ENCODE data around the gene MRAS.
"Not testable (repeated sequence)": the region's sequence is repeated elsewhere in the genome, so short reads cannot be mapped to it uniquely, and the experiment has no call there.

Gene MRAS

DNA sequence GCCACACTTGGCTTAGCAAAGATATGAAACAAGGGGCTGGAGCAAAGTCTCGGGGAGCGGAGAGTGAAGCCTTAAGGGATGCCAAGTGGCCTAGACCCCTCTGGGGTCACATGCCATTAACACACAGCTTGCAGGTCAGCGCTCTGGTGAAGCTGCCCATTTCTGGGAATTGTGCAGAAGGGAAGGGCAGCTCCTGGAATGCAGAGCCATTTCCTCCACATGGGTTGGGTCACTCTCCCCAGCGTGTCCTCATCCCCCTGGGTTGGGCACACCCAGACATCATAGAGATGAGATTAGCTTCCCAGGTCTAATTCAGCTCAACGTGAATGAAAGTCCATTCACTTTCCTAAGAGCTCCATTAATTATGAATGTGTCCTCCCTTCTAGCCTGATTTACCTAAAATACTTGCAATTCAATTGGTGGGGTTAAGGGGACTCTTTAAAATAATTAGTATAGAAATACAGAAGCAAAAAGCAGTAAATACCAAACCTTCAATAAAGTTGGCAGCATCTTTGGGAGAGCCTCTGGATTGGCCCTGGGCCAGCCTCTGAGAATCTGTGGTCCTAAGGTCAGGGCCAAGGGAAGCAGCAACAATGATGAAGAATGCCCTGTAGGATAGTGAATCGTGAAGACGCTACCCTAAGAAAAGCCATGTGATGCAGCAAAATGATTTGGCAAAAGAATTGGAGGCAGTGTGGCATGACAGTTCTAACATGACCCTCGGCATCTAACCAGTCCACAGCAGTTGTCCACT is 17.8 kb downstream of the MRAS start:
- DNase-seq, result no peak

GRCh38 chr3:138367326-138367850 is 19.0 kb downstream of the MRAS start:
- no peak for DNase-seq

GRCh38 chr3:138367911-138368310 is 19.5 kb downstream of the MRAS start:
- peak in 51 of 56 donors; percentile 19 to 92 (median 69) for DNase-seq

- peak in 30 of 56 donors; percentile 16 to 79 (median 46) for DNase-seq
These were observed 20.9 kb downstream of the MRAS start for GRCh38 chr3:138369151-138369900.

DNA sequence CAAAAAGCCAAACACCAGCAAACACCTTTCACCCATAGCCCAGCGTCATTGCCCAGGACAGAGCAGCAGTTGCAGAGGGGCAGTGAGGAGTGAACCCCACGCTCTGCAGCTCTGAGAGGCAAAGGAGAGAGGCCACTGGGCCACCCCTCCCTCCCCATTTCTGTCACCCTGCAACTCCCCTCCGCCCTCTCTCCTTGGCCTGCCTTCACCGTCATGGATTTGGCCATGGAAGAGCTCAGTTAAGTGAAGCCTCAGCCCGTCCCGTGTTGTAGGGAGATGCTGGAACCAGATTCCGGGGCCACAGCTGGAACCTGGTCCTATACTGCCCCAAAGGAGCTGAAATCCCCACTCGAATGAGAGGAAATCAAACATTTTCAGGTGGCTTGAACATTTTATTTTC is 21.9 kb downstream of the MRAS start:
- no peak for DNase-seq

DNA sequence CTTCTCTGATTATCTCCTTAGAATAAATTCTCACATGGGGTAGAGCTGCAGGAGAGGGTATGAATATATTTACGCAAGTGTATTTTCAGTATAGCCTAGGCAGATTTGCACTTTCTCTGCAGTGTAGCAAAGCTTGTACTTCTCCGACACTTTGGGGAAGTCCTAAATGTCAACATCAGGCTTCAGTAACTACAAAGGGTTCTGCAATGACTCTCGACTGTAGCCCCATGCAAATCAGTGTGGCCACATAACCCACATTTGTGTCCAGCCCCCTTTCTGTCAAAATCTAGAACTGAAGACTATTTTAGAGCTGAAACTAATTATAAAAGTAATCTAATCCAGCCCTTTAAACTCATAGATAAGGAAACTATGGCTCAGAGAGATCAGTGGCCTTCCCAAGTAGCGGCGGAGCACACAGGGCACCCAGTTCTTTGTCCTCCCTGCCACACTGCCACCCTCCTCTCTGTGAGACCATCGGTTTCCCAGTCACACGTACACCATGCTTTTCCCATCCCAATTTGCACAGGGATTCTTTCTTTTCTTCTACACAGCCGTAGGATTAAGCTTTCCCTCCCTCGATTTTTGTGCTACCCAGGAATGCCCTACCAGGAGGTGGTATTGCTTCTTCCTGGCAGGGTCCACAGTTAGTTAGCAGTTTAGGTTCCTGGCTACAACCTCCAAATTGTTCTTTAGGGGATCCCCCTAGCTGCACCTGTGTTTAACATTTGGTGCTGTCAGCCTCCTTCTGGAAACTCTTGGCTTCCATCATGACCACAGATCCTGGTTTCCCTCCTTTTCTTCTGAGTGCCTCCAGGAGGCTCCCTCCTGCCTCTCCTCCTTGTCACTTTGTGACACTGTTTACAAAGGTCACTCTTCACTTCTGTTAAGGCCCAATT is 22.9 kb downstream of the MRAS start:
- no peak for DNase-seq

DNA sequence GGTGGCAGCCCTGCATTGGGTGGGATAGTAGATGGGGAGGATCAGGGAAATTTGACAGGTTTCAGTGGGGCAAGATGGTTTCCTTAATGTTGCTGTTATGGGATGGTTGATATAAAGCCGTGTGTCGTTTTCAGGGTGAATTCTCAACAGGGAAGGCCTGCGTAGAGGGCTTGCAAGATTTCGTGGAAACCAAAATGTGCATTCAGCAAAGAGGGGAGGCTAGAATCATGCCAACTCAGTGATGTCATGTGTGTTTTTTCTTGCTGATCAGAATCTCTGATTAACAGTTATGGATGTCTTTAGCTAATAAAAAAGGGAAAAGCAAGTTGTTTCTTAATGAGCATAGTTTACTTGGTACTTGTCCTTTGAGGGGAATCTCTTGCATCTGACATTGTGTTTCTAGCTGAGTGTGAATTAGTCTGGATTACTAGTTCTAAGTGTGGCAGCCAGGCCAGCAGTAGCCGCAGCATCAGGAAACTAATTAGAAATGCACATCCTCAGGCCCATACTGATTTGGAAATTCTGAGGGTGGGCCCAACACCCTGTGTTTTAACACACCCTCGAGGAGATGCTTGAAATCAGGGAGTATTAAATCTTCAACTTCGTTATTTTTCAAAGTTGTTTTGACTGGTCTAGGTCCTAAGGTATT is 24.8 kb downstream of the MRAS start:
- DNase-seq, result no peak

DNA sequence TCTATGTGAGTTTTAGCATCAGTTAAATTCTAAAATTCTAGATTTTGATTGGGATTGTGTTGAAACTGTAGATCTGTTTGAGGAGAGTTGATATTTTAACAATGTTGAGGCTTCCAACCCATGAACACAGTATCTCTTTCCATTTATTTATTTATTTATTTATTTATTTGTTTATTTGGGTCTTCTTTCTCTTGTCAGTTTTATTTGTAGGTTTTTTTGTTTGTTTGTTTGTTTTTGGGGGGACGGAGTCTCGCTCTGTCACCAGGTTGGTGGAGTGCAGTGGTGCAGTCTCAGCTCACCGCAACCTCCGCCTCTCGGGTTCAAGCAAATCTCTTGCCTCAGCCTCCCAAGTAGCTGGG is 25.3 kb downstream of the MRAS start:
- DNase-seq, result no peak

- no peak for DNase-seq
These were observed 26.3 kb downstream of the MRAS start for GRCh38 chr3:138374573-138375134.

DNA sequence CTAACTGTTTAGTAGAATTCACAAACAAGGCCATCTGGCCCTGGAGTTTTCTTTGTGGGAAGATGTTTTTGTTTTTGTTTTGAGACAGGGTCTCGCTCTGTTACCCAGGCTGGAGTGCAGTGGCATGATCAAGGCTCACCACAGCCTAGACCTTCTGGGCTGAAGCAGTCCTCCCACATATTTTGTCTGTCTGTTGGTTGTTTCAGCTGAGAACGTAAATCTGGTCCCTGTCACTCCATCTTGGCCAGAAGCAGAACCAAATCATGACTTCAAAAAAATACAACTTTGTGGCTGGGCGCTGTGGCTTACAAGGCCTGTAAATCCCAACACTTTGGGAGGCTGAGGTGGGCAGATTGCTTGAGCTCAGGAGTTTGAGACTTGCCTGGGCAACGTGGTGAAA is 27.1 kb downstream of the MRAS start:
- DNase-seq, result no peak

DNA sequence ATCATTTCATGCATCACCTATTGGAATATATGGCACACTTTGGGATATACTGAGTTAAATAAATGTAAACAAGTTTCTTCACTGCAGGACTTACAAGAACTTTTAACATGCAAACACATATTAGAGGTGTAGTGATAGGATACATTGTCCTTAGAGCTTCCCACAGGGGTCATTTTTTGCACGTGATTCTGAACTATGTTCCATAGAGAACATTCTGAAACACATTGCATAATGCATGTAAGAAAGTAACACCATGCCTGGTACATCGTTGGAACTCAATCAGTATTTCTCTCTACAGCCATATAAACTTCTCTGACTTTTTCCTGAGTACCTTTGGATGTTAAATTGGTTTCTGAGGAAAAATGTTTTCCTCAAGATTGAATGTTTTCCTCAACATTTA is 28.3 kb downstream of the MRAS start:
- DNase-seq, result no peak

DNA sequence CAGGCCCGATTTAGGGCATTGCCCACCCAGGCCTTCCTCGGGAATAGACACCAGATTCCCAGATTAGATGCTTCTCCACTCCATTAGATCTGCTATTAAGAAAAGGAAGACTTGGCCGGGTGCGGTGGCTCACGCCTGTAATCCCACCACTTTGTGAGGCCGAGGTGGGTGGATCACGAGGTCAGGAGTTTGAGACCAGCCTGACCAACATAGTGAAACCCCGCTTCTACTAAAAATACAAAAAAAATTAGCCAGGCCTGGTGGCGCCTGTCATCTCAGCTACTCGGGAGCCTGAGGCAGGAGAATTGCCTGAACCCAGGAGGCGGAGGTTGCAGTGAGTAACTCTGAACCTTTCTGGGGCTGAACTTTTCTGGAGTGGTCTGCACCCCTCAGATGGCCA is 28.8 kb downstream of the MRAS start:
- not testable (repeated sequence) for DNase-seq

- no peak for DNase-seq
These were observed 29.4 kb downstream of the MRAS start for GRCh38 chr3:138377804-138378203.

DNA sequence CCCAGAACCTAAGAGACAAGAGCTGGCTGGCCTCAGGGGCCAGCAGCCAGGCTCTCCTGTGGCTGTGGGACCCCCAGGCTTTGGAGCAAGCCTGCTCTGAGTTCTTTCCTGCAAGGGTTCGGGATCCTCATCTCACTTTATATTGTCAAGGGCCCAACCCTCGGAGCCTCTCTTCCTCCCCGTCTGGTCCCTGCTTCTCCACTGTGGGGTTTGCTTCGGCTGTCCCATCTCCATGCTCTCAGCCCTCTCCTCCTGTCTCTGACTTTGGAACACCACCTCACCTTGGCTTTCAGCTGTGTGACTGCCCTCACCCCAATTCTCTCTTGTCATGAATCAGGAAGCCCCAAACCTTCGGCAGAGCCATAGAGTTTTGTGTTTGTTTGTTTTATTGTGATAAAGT is 30.0 kb downstream of the MRAS start:
- DNase-seq, result no peak

- peak in 2 of 56 donors; percentile 16 to 38 for DNase-seq
These were observed 30.6 kb downstream of the MRAS start for GRCh38 chr3:138378990-138379389.

GRCh38 chr3:138381413-138381901 is 33.1 kb downstream of the MRAS start:
- DNase-seq, result peak in 54 of 56 donors; percentile 20 to 88 (median 69)

- peak in 48 of 56 donors; percentile 20 to 79 (median 57) for DNase-seq
These were observed 33.8 kb downstream of the MRAS start for GRCh38 chr3:138381950-138382715.

- no peak for DNase-seq
These were observed 35.5 kb downstream of the MRAS start for GRCh38 chr3:138383715-138384465.

- no peak for DNase-seq
These were observed 36.2 kb downstream of the MRAS start for GRCh38 chr3:138384531-138384930.
